ENCODE data around the gene PLEKHA1. TPM values are rescaled to one million over a fixed set of nuclear protein-coding genes. Genes with fewer than 3 reads are reported as not detected.

The PLEKHA1 gene
- total and polyA plus RNA-seq, 2 of the 13 experiments (the other 11 are each of a cell fraction or from before 2014, with no cell fraction given), result 32.2 to 53.3 TPM

GRCh38 chr10:122473116-122473515 lies 98.6 kb downstream of the PLEKHA1 start:
- 0 out of 2 replicates have a peak, but pooled peaks cover 8% of the 10 kb centered on the region for H3K4me1 ChIP-seq (ENCODE audit: insufficient read depth, low read length)
- H3K9ac ChIP-seq (ENCODE audit: insufficient read depth, low read depth, low read length), result no peak overlapping the region
- in situ Hi-C loops (cut with HindIII; ENCODE audit: extremely low pct_ligation_motif_present, low pct_unique_long_range_greater_than_20kb) (no loop called here), intact Hi-C loops (cut with micrococcal nuclease; ENCODE audit: unreplicated experiment) (no loop called here)
- no peak overlapping the region for H3K27ac ChIP-seq (ENCODE audit: extremely low read length, insufficient read depth, low read length)
- H3K9me3 ChIP-seq (ENCODE audit: low read length), result no peaks in the 10 kb centered on the region
- H3K4me3 ChIP-seq (replicated peaks in 1 of 3; ENCODE audit: insufficient read depth in 1 of 3, low read depth in 2 of 3, low read length in 3 of 3), result no peak overlapping the region
- no peak overlapping the region for H2AFZ ChIP-seq (ENCODE audit: low read length)
- ChIA-PET CTCF (ENCODE audit: low intra/inter-chr PET ratio, low total read pairs) (no interaction called here), POLR2A (no interaction called here)
- H3K79me2 ChIP-seq (ENCODE audit: insufficient read depth, low read length), result no peaks in the 10 kb centered on the region
- no TSS peak for BruUV-seq (replicated peaks)
- H3K4me2 ChIP-seq (ENCODE audit: low read depth, low read length), result no peak overlapping the region
- no peak for FAIRE-seq
- H4K20me1 ChIP-seq (ENCODE audit: insufficient read depth, low read length), result no peaks in the 10 kb centered on the region
- ATAC-seq, result no peak
- peaks cover 2 to 62% of the 10 kb centered on the region in 2 experiments; a peak in 4 of 5 replicates for H3K27me3 ChIP-seq (ENCODE audit: control insufficient read depth in 1 of 2, insufficient read depth in 2 of 2, low read length in 2 of 2)
- TF ChIP-seq SATB2 (CRISPR knock-in tag; IDR thresholded peaks at IDR 0.05) (no peak), TEF (CRISPR knock-in tag; IDR thresholded peaks at IDR 0.05) (no peak), CREB1 (IDR thresholded peaks at IDR 0.05) (no peak), CREB1 (CRISPR knock-in tag; IDR thresholded peaks at IDR 0.05) (no peak), GABPB1 (CRISPR knock-in tag; IDR thresholded peaks at IDR 0.05) (no peak), ZNF367 (CRISPR knock-in tag; IDR thresholded peaks at IDR 0.05; ENCODE audit: borderline replicate concordance) (no peak), USF2 (IDR thresholded peaks at IDR 0.05; ENCODE audit: low read depth, low read length) (no peak), USF2 (CRISPR knock-in tag; IDR thresholded peaks at IDR 0.05; ENCODE audit: borderline replicate concordance) (no peak), ZNF75D (CRISPR knock-in tag; IDR thresholded peaks at IDR 0.05; ENCODE audit: borderline replicate concordance) (no peak), ZNF609 (CRISPR knock-in tag; IDR thresholded peaks at IDR 0.05; ENCODE audit: borderline replicate concordance) (no peak), KDM2A (CRISPR knock-in tag; IDR thresholded peaks at IDR 0.05; ENCODE audit: borderline replicate concordance, low read depth) (no peak), ARID2 (CRISPR knock-in tag; IDR thresholded peaks at IDR 0.05; ENCODE audit: borderline replicate concordance) (no peak), KDM1A (CRISPR knock-in tag; IDR thresholded peaks at IDR 0.05) (no peak), ZNF557 (CRISPR knock-in tag; IDR thresholded peaks at IDR 0.05) (no peak), MLLT10 (CRISPR knock-in tag; IDR thresholded peaks at IDR 0.05) (no peak), CENPBD1 (CRISPR knock-in tag; IDR thresholded peaks at IDR 0.05; ENCODE audit: borderline replicate concordance, low read depth) (no peak)
- no peak for DNase-seq (ENCODE audit: low spot score)
- no peaks in the 10 kb centered on the region for H3K36me3 ChIP-seq (replicated peaks in 1 of 2; ENCODE audit: control insufficient read depth in 1 of 2, insufficient read depth in 2 of 2, low read length in 2 of 2)
- 9% methylated on average over 8 of the region's 8 CpGs for WGBS (ENCODE audit: low lambda C conversion rate)
